ENCODE measurements around the gene RNF103. TPM values are rescaled to one million over a fixed set of nuclear protein-coding genes. Genes with fewer than 3 reads are reported as not detected.

RNF103 gene
- total and polyA plus RNA-seq, 2 of the 13 experiments (the other 11 are each of a cell fraction or from before 2014, with no cell fraction given), result 19.8 to 21.1 TPM

GRCh38 chr2:86623043-86623493 lies 597 bp downstream of the RNF103 start:
- ATAC-seq (peak; percentile 12), DNase-seq (ENCODE audit: low spot score) (no peak)
- POLR2A ChIA-PET, result interaction anchor here (0.9 to 2.1 kb wide), 4 partner anchors 9 to 182 kb away, joined by 3 to 10 read pairs (median 6); partner anchors contain the start of gene KDM3A
- TF ChIP-seq SUZ12 (IDR thresholded peaks at IDR 0.05; ENCODE audit: low read depth, low read length), result no peak
- TF ChIP-seq BCL3 (CRISPR knock-in tag; IDR thresholded peaks at IDR 0.05), result no peak
- TF ChIP-seq ATF4 (CRISPR knock-in tag; IDR thresholded peaks at IDR 0.05), result peak in 1 of 2 experiments; percentile 40; a peak in 1 of 4 replicates
- 0 out of 2 replicates have a peak, but pooled peaks have one; percentile 5 for TF ChIP-seq CREBL2 (CRISPR knock-in tag; IDR thresholded peaks at IDR 0.05; ENCODE audit: borderline replicate concordance)
- TF ChIP-seq ZBTB46 (CRISPR knock-in tag; IDR thresholded peaks at IDR 0.05; ENCODE audit: borderline replicate concordance), result 0 out of 2 replicates have a peak, but pooled peaks have one; percentile 18
- peak; percentile 61; the same call in 1 of the 2 replicates for TF ChIP-seq PATZ1 (CRISPR knock-in tag; IDR thresholded peaks at IDR 0.05)
- peak; percentile 36; the same call in 1 of the 2 replicates for TF ChIP-seq HBP1 (CRISPR knock-in tag; IDR thresholded peaks at IDR 0.05; ENCODE audit: low read depth)
- peak; percentile 13; the same call in 1 of the 2 replicates for TF ChIP-seq ZNF782 (CRISPR knock-in tag; IDR thresholded peaks at IDR 0.05; ENCODE audit: borderline replicate concordance)
- TF ChIP-seq ATF3 (CRISPR knock-in tag; IDR thresholded peaks at IDR 0.05), result 0 out of 2 replicates have a peak, but pooled peaks have one; percentile 1
- TF ChIP-seq FLYWCH1 (CRISPR knock-in tag; IDR thresholded peaks at IDR 0.05), result no peak
- no peak for TF ChIP-seq NAIF1 (CRISPR knock-in tag; IDR thresholded peaks at IDR 0.05; ENCODE audit: borderline replicate concordance)
- TF ChIP-seq RAD21 (CRISPR knock-in tag; IDR thresholded peaks at IDR 0.05), result no peak
- TF ChIP-seq KDM6A (CRISPR knock-in tag; IDR thresholded peaks at IDR 0.05; ENCODE audit: low read depth), result no peak
- 0 out of 2 replicates have a peak, but pooled peaks have one; percentile 5 for TF ChIP-seq SP5 (CRISPR knock-in tag; IDR thresholded peaks at IDR 0.05; ENCODE audit: borderline replicate concordance, low read depth)
- 0 out of 2 replicates have a peak, but pooled peaks have one; percentile 17 for TF ChIP-seq ZNF768 (CRISPR knock-in tag; IDR thresholded peaks at IDR 0.05)

More at GRCh38 chr2:86623043-86623493, 597 bp downstream of the RNF103 start:
- intact Hi-C loops (cut with micrococcal nuclease; ENCODE audit: unreplicated experiment) (loop anchor here (2.0 to 5.0 kb wide), 3 partner anchors 52 to 181 kb away; partner anchors contain the start of genes CHMP3 and KDM3A), in situ Hi-C loops (cut with HindIII; ENCODE audit: extremely low pct_ligation_motif_present, low pct_unique_long_range_greater_than_20kb) (loop anchor here (10.0 kb wide), 1 partner anchor 52 kb away; no protein-coding TSS in a partner anchor)
- H2AFZ ChIP-seq (ENCODE audit: low read length), result no peak overlapping the region
- H4K20me1 ChIP-seq (ENCODE audit: insufficient read depth, low read length), result peaks cover 26% of the 10 kb centered on the region
- under 1% methylated on average over 33 of the region's 56 CpGs for WGBS (ENCODE audit: low lambda C conversion rate)
- peak overlapping the region; percentile 72 for H3K4me2 ChIP-seq (ENCODE audit: low read depth, low read length)
- FAIRE-seq, result no peak
- no peaks in the 10 kb centered on the region; a peak in 1 of 5 replicates for H3K27me3 ChIP-seq (ENCODE audit: control insufficient read depth in 1 of 2, insufficient read depth in 2 of 2, low read length in 2 of 2)
- H3K27ac ChIP-seq (ENCODE audit: extremely low read length, insufficient read depth, low read length), result peak overlapping the region; percentile 90
- CTCF ChIA-PET (ENCODE audit: low intra/inter-chr PET ratio, low total read pairs), result no interaction called here
- H3K4me3 ChIP-seq (replicated peaks in 1 of 3; ENCODE audit: insufficient read depth in 1 of 3, low read depth in 2 of 3, low read length in 3 of 3), result peak overlapping the region; percentile 67 to 89 (median 87)
- H3K79me2 ChIP-seq (ENCODE audit: insufficient read depth, low read length), result peaks cover 49% of the 10 kb centered on the region
- BruUV-seq (replicated peaks), result no TSS peak
- no peaks in the 10 kb centered on the region for H3K9me3 ChIP-seq (ENCODE audit: low read length)
- H3K4me1 ChIP-seq (ENCODE audit: insufficient read depth, low read length), result peaks cover 56% of the 10 kb centered on the region
- H3K36me3 ChIP-seq (replicated peaks in 1 of 2; ENCODE audit: control insufficient read depth in 1 of 2, insufficient read depth in 2 of 2, low read length in 2 of 2), result peaks cover 2 to 7% of the 10 kb centered on the region in 2 experiments; a peak in 4 of 5 replicates
- peak overlapping the region; percentile 86 for H3K9ac ChIP-seq (ENCODE audit: insufficient read depth, low read depth, low read length)

All from HepG2 (cell line).